H9 (cell line): ENCODE results near the gene MED27. TPM values are rescaled to one million over a fixed set of nuclear protein-coding genes. Genes with fewer than 3 reads are reported as not detected.

Experiments
- DNase-seq: peaks from one replicate; pipeline ENCODE4 v3.0.0-alpha.2; 2017
- H2AFZ ChIP-seq: one replicate; pipeline ENCODE4 v1.6.1; 2013; ENCODE audit warnings: mild to moderate bottlenecking, low read length, control low read depth, moderate library complexity
- H2AK5ac ChIP-seq: 2 replicates; pipeline ENCODE4 v1.6.1; 2013; ENCODE audit warnings: low read length, control low read depth, mixed read lengths; ENCODE audit not compliant: insufficient read length
- H2BK120ac ChIP-seq: one replicate; pipeline ENCODE4 v1.6.1; 2013; ENCODE audit warnings: low read depth, mild to moderate bottlenecking, low read length, control low read depth, inconsistent platforms; ENCODE audit not compliant: poor library complexity, severe bottlenecking
- H2BK12ac ChIP-seq: 2 replicates; pipeline ENCODE4 v1.6.1; 2013; ENCODE audit warnings: low read length, control low read depth, mixed read lengths, low read depth; ENCODE audit not compliant: insufficient read length
- H2BK15ac ChIP-seq: 2 replicates; pipeline ENCODE4 v1.6.1; 2013; ENCODE audit warnings: low read depth, low read length, control low read depth
- H2BK20ac ChIP-seq: one replicate; pipeline ENCODE4 v1.6.1; 2013; ENCODE audit warnings: low read depth, mild to moderate bottlenecking, low read length, control low read depth, inconsistent platforms; ENCODE audit not compliant: poor library complexity, severe bottlenecking
- H2BK5ac ChIP-seq: 2 replicates; pipeline ENCODE4 v1.6.1; 2013; ENCODE audit warnings: low read length, control low read depth, mixed read lengths; ENCODE audit not compliant: insufficient read length
- H3K14ac ChIP-seq: 2 replicates; pipeline ENCODE4 v1.6.1; 2013; ENCODE audit warnings: low read length, control low read depth; ENCODE audit not compliant: insufficient read depth
- H3K18ac ChIP-seq: 2 replicates; pipeline ENCODE4 v1.6.1; 2013; ENCODE audit warnings: low read depth, mild to moderate bottlenecking, mixed read lengths, low read length, control low read depth; ENCODE audit not compliant: insufficient read length
- H3K23ac ChIP-seq: 2 replicates; pipeline ENCODE4 v1.6.1; 2013; ENCODE audit warnings: low read length, control low read depth, mixed read lengths, low read depth; ENCODE audit not compliant: insufficient read length
- H3K23me2 ChIP-seq: 2 replicates; pipeline ENCODE4 v1.6.1; 2013; ENCODE audit warnings: low read depth, mild to moderate bottlenecking, mixed read lengths, low read length, control low read depth; ENCODE audit not compliant: insufficient read length, poor library complexity, severe bottlenecking
- H3K27ac ChIP-seq: 2 replicates; pipeline ENCODE4 v1.5.1; 2013; ENCODE audit warnings: low read length, control low read depth, mixed read lengths, low read depth; ENCODE audit not compliant: insufficient read length
- H3K27me3 ChIP-seq: 2 replicates; pipeline ENCODE4 v1.6.1; 2013; ENCODE audit warnings: low read length, control low read depth, inconsistent platforms; ENCODE audit not compliant: insufficient read depth
- H3K4ac ChIP-seq: 2 replicates; pipeline ENCODE4 v1.6.1; 2013; ENCODE audit warnings: low read depth, mild to moderate bottlenecking, control low read depth, inconsistent platforms, low read length, moderate library complexity
- H3K4me1 ChIP-seq: 2 replicates; pipeline ENCODE4 v1.6.1; 2013; ENCODE audit warnings: low read length, control low read depth, inconsistent platforms; ENCODE audit not compliant: insufficient read depth
- H3K4me2 ChIP-seq: 2 replicates; pipeline ENCODE4 v1.6.1; 2013; ENCODE audit warnings: low read length, control low read depth, mixed read lengths; ENCODE audit not compliant: insufficient read length, insufficient read depth
- H3K56ac ChIP-seq: 2 replicates; pipeline ENCODE4 v1.6.1; 2013; ENCODE audit warnings: low read depth, mild to moderate bottlenecking, mixed read lengths, low read length, control low read depth; ENCODE audit not compliant: insufficient read length
- H3K79me1 ChIP-seq: 2 replicates; pipeline ENCODE4 v1.6.1; 2013; ENCODE audit warnings: low read depth, mild to moderate bottlenecking, moderate library complexity, low read length, control low read depth, inconsistent platforms; ENCODE audit not compliant: insufficient read depth, poor library complexity, severe bottlenecking
- H3K79me2 ChIP-seq: 2 replicates; pipeline ENCODE4 v1.6.1; 2013; ENCODE audit warnings: low read length, control low read depth, inconsistent platforms; ENCODE audit not compliant: insufficient read depth
- H3K9ac ChIP-seq: 2 replicates; pipeline ENCODE4 v1.6.1; 2013; ENCODE audit warnings: low read length, control low read depth, mixed read lengths; ENCODE audit not compliant: insufficient read length; ENCODE audit errors: extremely low read depth
- H3K9me3 ChIP-seq: one replicate; pipeline ENCODE4 v1.6.1; 2013; ENCODE audit warnings: low read depth, low read length, inconsistent platforms; ENCODE audit not compliant: control insufficient read depth
- H3T11ph ChIP-seq: one replicate; pipeline ENCODE4 v1.6.1; 2013; ENCODE audit warnings: mild to moderate bottlenecking, low read length, control low read depth, inconsistent platforms
- H4K20me1 ChIP-seq: one replicate; pipeline ENCODE4 v1.6.1; 2013; ENCODE audit not compliant: control insufficient read depth, insufficient read length, insufficient read depth
- H4K5ac ChIP-seq: 2 replicates; pipeline ENCODE4 v1.6.1; 2013; ENCODE audit warnings: low read depth, mild to moderate bottlenecking, mixed read lengths, low read length, control low read depth; ENCODE audit not compliant: insufficient read length
- H4K8ac ChIP-seq: replicated peaks from 2 replicates; pipeline ENCODE4 v1.6.1; 2013; ENCODE audit warnings: low read length, control low read depth, mixed read lengths, low read depth; ENCODE audit not compliant: insufficient read length
- H4K91ac ChIP-seq: 2 replicates; pipeline ENCODE4 v1.6.1; 2013; ENCODE audit warnings: low read depth, mild to moderate bottlenecking, moderate library complexity, mixed read lengths, low read length, control low read depth; ENCODE audit not compliant: insufficient read length
- H3K27ac Mint-ChIP-seq, 3 experiments: 2 replicates in 2 of 3; 3 replicates in 1 of 3; pipeline ENCODE4 v1.8.0; 2020 to 2021; ENCODE audit warnings: mixed read lengths in 3 of 3, mild to moderate bottlenecking in 1 of 3, moderate library complexity in 1 of 3
- H3K27me3 Mint-ChIP-seq: 2 replicates; pipeline ENCODE4 v1.8.0; 2021; ENCODE audit warnings: low read depth, mild to moderate bottlenecking, moderate library complexity, mixed read lengths
- H3K36me3 Mint-ChIP-seq, 3 experiments: 2 replicates in 2 of 3; 3 replicates in 1 of 3; pipeline ENCODE4 v1.8.0; 2020 to 2021; ENCODE audit warnings: low read depth in 3 of 3, mixed read lengths in 3 of 3; ENCODE audit not compliant: insufficient read depth in 1 of 3
- H3K4me1 Mint-ChIP-seq, 2 experiments: 2 replicates each; pipeline ENCODE4 v1.8.0; 2020; ENCODE audit warnings: mixed read lengths in 2 of 2
- H3K4me3 Mint-ChIP-seq, 2 experiments: 2 replicates in 1 of 2; 3 replicates in 1 of 2; pipeline ENCODE4 v1.8.0; 2020 to 2021; ENCODE audit warnings: mild to moderate bottlenecking in 2 of 2, mixed read lengths in 2 of 2, moderate library complexity in 1 of 2
- H3K9me3 Mint-ChIP-seq, 2 experiments: 2 replicates in 1 of 2; 3 replicates in 1 of 2; pipeline ENCODE4 v1.8.0; 2020; ENCODE audit warnings: mild to moderate bottlenecking in 2 of 2, mixed read lengths in 2 of 2, moderate library complexity in 1 of 2
- WGBS: extraction: QIAGEN DNeasy Blood & Tissue Kit; methylation state at CpG from one replicate; pipeline ENCODE4 v1.1.7; 2013; ENCODE audit warnings: missing lambda C conversion rate, low lambda C conversion rate, mixed read lengths; ENCODE audit not compliant: insufficient read length; ENCODE audit errors: extremely low coverage; 5-methylcytosine and 5-hydroxymethylcytosine counted together
- total RNA-seq: library from RNA; stranded (reverse); gene quantifications from 2 replicates; pipeline ENCODE4 v1.2.1, GENCODE V29; 2021
- TF ChIP-seq, protein P1 (sequence below): fragments of 200-600 bp; sonication (generic); conservative IDR thresholded peaks from 3 replicates; pipeline ENCODE4 v1.8.0; 2021; ENCODE audit warnings: antibody characterized with exemption, mild to moderate bottlenecking

Gene MED27
- total RNA-seq, 1 experiment from 2014 or later = 33.5 TPM

DNA sequence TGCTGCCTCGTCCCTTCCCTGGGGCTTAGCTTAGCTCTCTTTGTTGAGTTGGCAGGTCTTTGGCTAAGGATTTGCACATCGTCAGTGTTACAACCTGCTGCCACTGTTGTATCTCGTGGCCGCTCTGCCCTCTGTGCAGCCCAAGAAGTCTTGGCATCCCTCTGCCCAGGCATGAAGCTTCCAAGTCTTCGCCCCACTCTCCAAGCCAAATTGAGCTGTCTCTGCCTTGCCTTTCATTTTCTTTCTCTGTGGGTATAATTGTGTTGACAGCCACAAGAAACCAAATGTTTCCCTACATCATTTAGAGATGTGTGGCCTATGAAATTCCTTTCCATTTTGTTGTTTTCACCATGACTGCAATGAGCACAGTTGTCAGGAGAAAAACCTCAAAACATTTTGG lies 29.6 kb upstream of the MED27 start:
- WGBS = no CpG with 5 or more reads among the region's 5 CpGs
- Histone ChIP-seq H3K18ac (no peak overlapping the region), H2BK5ac (no peak overlapping the region), H3K9me3 (no peaks in the 10 kb centered on the region), H3K4me1 (no peaks in the 10 kb centered on the region; the same call in 1 of the 2 replicates), H3K79me1 (no peaks in the 10 kb centered on the region), H3K9ac (no peak overlapping the region), H2AK5ac (no peak overlapping the region), H4K91ac (no peak overlapping the region), H3T11ph (no peak overlapping the region), H2BK20ac (no peak overlapping the region), H2AFZ (no peak overlapping the region), H3K27ac (no peak overlapping the region), H3K4ac (no peak overlapping the region), H2BK120ac (no peak overlapping the region), H4K20me1 (no peaks in the 10 kb centered on the region), H3K23ac (no peak overlapping the region), H3K23me2 (no peaks in the 10 kb centered on the region), H2BK15ac (no peak overlapping the region), H4K5ac (no peak overlapping the region), H3K56ac (no peak overlapping the region), H3K4me2 (no peak overlapping the region), H3K27me3 (no peaks in the 10 kb centered on the region), H4K8ac (no peak overlapping the region), H3K79me2 (no peaks in the 10 kb centered on the region), H3K14ac (no peak overlapping the region), H2BK12ac (no peak overlapping the region)
- Mint-ChIP-seq H3K4me3 (no peak overlapping the region), H3K36me3 (no peaks in the 10 kb centered on the region), H3K9me3 (no peaks in the 10 kb centered on the region; a peak in 1 of 5 replicates), H3K4me1 (peaks cover 16 to 24% of the 10 kb centered on the region in 2 experiments), H3K27me3 (peaks cover 50% of the 10 kb centered on the region), H3K27ac (no peak overlapping the region)
- DNase-seq = no peak
- TF ChIP-seq, protein P1, sequence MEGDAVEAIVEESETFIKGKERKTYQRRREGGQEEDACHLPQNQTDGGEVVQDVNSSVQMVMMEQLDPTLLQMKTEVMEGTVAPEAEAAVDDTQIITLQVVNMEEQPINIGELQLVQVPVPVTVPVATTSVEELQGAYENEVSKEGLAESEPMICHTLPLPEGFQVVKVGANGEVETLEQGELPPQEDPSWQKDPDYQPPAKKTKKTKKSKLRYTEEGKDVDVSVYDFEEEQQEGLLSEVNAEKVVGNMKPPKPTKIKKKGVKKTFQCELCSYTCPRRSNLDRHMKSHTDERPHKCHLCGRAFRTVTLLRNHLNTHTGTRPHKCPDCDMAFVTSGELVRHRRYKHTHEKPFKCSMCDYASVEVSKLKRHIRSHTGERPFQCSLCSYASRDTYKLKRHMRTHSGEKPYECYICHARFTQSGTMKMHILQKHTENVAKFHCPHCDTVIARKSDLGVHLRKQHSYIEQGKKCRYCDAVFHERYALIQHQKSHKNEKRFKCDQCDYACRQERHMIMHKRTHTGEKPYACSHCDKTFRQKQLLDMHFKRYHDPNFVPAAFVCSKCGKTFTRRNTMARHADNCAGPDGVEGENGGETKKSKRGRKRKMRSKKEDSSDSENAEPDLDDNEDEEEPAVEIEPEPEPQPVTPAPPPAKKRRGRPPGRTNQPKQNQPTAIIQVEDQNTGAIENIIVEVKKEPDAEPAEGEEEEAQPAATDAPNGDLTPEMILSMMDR = no peak
